Endodermal cell (in vitro differentiated cells): ENCODE measurements around the gene SPRY2. TPM values are rescaled to one million over a fixed set of nuclear protein-coding genes. Genes with fewer than 3 reads are reported as not detected.

ENCODE experiments used
- DNase-seq: peaks from one replicate; pipeline ENCODE4 v3.0.0-alpha.2; 2017
- H3K27ac ChIP-seq: 2 replicates; pipeline ENCODE4 v1.5.1; 2013; ENCODE audit warnings: mild to moderate bottlenecking, low read depth, low read length, moderate library complexity
- H3K27me3 ChIP-seq: 2 replicates; pipeline ENCODE4 v1.6.1; 2013; ENCODE audit warnings: mild to moderate bottlenecking, low read length, moderate library complexity; ENCODE audit not compliant: insufficient read depth, control insufficient read depth, poor library complexity, severe bottlenecking
- H3K36me3 ChIP-seq: 2 replicates; pipeline ENCODE4 v1.7.0; 2013; ENCODE audit warnings: mild to moderate bottlenecking, low read length, moderate library complexity; ENCODE audit not compliant: control insufficient read depth, insufficient read depth
- H3K4me1 ChIP-seq: one replicate; pipeline ENCODE4 v1.7.0; 2013; ENCODE audit warnings: low read length; ENCODE audit not compliant: control insufficient read depth, insufficient read depth
- H3K4me3 ChIP-seq: 2 replicates; pipeline ENCODE4 v1.5.1; 2013; ENCODE audit warnings: mild to moderate bottlenecking, low read length, moderate library complexity
- H3K9ac ChIP-seq: 2 replicates; pipeline ENCODE4 v1.6.1; 2013; ENCODE audit warnings: mild to moderate bottlenecking, low read length, moderate library complexity; ENCODE audit not compliant: poor library complexity, severe bottlenecking; ENCODE audit errors: extremely low read depth
- H3K9me3 ChIP-seq: 2 replicates; pipeline ENCODE4 v1.6.1; 2013; ENCODE audit warnings: mild to moderate bottlenecking, low read length, moderate library complexity; ENCODE audit not compliant: control insufficient read depth
- H3K27ac Mint-ChIP-seq: 2 replicates; pipeline ENCODE4 v1.8.0; 2020; ENCODE audit warnings: mixed read lengths
- H3K27me3 Mint-ChIP-seq: 2 replicates; pipeline ENCODE4 v1.8.0; 2021; ENCODE audit warnings: mild to moderate bottlenecking, mixed read lengths; ENCODE audit not compliant: insufficient read depth
- H3K36me3 Mint-ChIP-seq: 2 replicates; pipeline ENCODE4 v1.8.0; 2020; ENCODE audit warnings: low read depth, mixed read lengths
- H3K4me1 Mint-ChIP-seq: 2 replicates; pipeline ENCODE4 v1.8.0; 2020; ENCODE audit warnings: mixed read lengths
- H3K4me3 Mint-ChIP-seq: 2 replicates; pipeline ENCODE4 v1.8.0; 2020; ENCODE audit warnings: mild to moderate bottlenecking, moderate library complexity, mixed read lengths
- H3K9me3 Mint-ChIP-seq: 2 replicates; pipeline ENCODE4 v1.8.0; 2020; ENCODE audit warnings: mild to moderate bottlenecking, mixed read lengths
- CTCF ChIP-seq: fragments of 200-600 bp; sonication (generic); conservative IDR thresholded peaks from 2 replicates; pipeline ENCODE4 v1.5.0; 2021; ENCODE audit warnings: antibody characterized with exemption, mild to moderate bottlenecking
- WGBS, 2 experiments: methylation state at CpG; one replicate each; pipeline versions ENCODE4 v1.1.5 to v1.1.7; 2013; ENCODE audit warnings: missing lambda C conversion rate in 2 of 2, mixed read lengths in 1 of 2; ENCODE audit not compliant: insufficient coverage in 1 of 2, insufficient read length in 1 of 2; 5-methylcytosine and 5-hydroxymethylcytosine counted together
- total RNA-seq, 2 donors: library from RNA; stranded (reverse); fragmentation: NEBNext Ultra II Directional in 1 of 2; extraction: Animal tissue kit (Norgen Biotek cat#: 25700) in 1 of 2; gene quantifications; 2 replicates in 1 of 2; 3 replicates in 1 of 2; pipeline ENCODE4 v1.2.1, GENCODE V29; 2021

The SPRY2 gene
- total RNA-seq, 2 donors from 2014 or later: 87.7 to 96.9 TPM

- peaks cover 28% of the 10 kb centered on the region for H3K4me1 Mint-ChIP-seq
- Histone ChIP-seq H3K36me3 (peaks cover 54% of the 10 kb centered on the region), H3K9me3 (peaks cover 6% of the 10 kb centered on the region), H3K4me1 (no peaks in the 10 kb centered on the region), H3K27me3 (no peaks in the 10 kb centered on the region), H3K9ac (no peak overlapping the region), H3K4me3 (no peak overlapping the region), H3K27ac (no peak overlapping the region)
- no peaks in the 10 kb centered on the region for H3K9me3 Mint-ChIP-seq
- peaks cover 61% of the 10 kb centered on the region for H3K36me3 Mint-ChIP-seq
- no peak for DNase-seq
- no peak overlapping the region for H3K4me3 Mint-ChIP-seq
- no peaks in the 10 kb centered on the region for H3K27me3 Mint-ChIP-seq
- 83 to 100% methylated on average over 1 to 2 of the region's 2 CpGs for WGBS, 2 experiments
- TF ChIP-seq CTCF: no peak
- no peak overlapping the region for H3K27ac Mint-ChIP-seq
Measured at GRCh38 chr13:80331984-80332383, 8.9 kb downstream of the SPRY2 start.

GRCh38 chr13:80329250-80329649 is 11.7 kb downstream of the SPRY2 start:
- Histone ChIP-seq H3K4me1 (no peaks in the 10 kb centered on the region), H3K9me3 (peaks cover under 1% of the 10 kb centered on the region), H3K4me3 (no peak overlapping the region), H3K27ac (no peak overlapping the region), H3K27me3 (no peaks in the 10 kb centered on the region), H3K36me3 (peaks cover 27% of the 10 kb centered on the region), H3K9ac (no peak overlapping the region)
- Mint-ChIP-seq H3K27ac (no peak overlapping the region), H3K4me3 (no peak overlapping the region), H3K9me3 (no peaks in the 10 kb centered on the region), H3K27me3 (no peaks in the 10 kb centered on the region), H3K4me1 (peaks cover 11% of the 10 kb centered on the region), H3K36me3 (peaks cover 57% of the 10 kb centered on the region)
- no peak for DNase-seq
- no peak for TF ChIP-seq CTCF

- no peaks in the 10 kb centered on the region for H3K4me1 Mint-ChIP-seq
- Histone ChIP-seq H3K4me3 (no peak overlapping the region), H3K9ac (no peak overlapping the region), H3K27me3 (no peaks in the 10 kb centered on the region), H3K4me1 (no peaks in the 10 kb centered on the region), H3K36me3 (no peaks in the 10 kb centered on the region), H3K9me3 (no peaks in the 10 kb centered on the region), H3K27ac (no peak overlapping the region)
- TF ChIP-seq CTCF: no peak
- no peak for DNase-seq
- H3K27me3 Mint-ChIP-seq: no peaks in the 10 kb centered on the region
- peaks cover 18% of the 10 kb centered on the region for H3K36me3 Mint-ChIP-seq
- no peak overlapping the region for H3K4me3 Mint-ChIP-seq
- H3K9me3 Mint-ChIP-seq: no peaks in the 10 kb centered on the region
- WGBS, 2 experiments: 100% methylated on average over 1 to 2 of the region's 2 CpGs
- H3K27ac Mint-ChIP-seq: no peak overlapping the region
Measured at GRCh38 chr13:80319004-80319403, 21.9 kb downstream of the SPRY2 start.
